Measurements from ENCODE around the gene CERS6.

CERS6 gene

GRCh38 chr2:168679081-168679480 is 223.0 kb downstream of the CERS6 start:
- H3K4me1 ChIP-seq = no peaks in the 10 kb centered on the region
- no peaks in the 10 kb centered on the region for H3K36me3 ChIP-seq (ENCODE audit: control insufficient read depth, insufficient read depth, low read length)
- no peak overlapping the region for H3K4me2 ChIP-seq (ENCODE audit: low read length)
- no peaks in the 10 kb centered on the region for H3K9me3 ChIP-seq (ENCODE audit: control insufficient read depth, low read length)
- H3K4me3 ChIP-seq (ENCODE audit: low read depth, low read length) = no peak overlapping the region
- H3K9ac ChIP-seq = no peak overlapping the region
- H3K27me3 ChIP-seq (ENCODE audit: control insufficient read depth, insufficient read depth, low read length) = no peaks in the 10 kb centered on the region
- H3K79me2 ChIP-seq = peaks cover 3% of the 10 kb centered on the region
- no peak overlapping the region for H3K27ac ChIP-seq
- TF ChIP-seq CTCF (IDR thresholded peaks at IDR 0.05) = no peak
- H2AFZ ChIP-seq = no peak overlapping the region

- Histone ChIP-seq H3K79me2 (peaks cover 3% of the 10 kb centered on the region), H3K36me3 (ENCODE audit: control insufficient read depth, insufficient read depth, low read length) (no peaks in the 10 kb centered on the region), H3K9me3 (ENCODE audit: control insufficient read depth, low read length) (no peaks in the 10 kb centered on the region), H3K4me3 (ENCODE audit: low read depth, low read length) (no peak overlapping the region), H3K27me3 (ENCODE audit: control insufficient read depth, insufficient read depth, low read length) (no peaks in the 10 kb centered on the region), H3K27ac (no peak overlapping the region), H3K4me2 (ENCODE audit: low read length) (no peak overlapping the region), H2AFZ (no peak overlapping the region), H3K4me1 (no peaks in the 10 kb centered on the region), H3K9ac (no peak overlapping the region)
- no peak for TF ChIP-seq CTCF (IDR thresholded peaks at IDR 0.05)
These were observed 223.8 kb downstream of the CERS6 start for GRCh38 chr2:168679741-168680310.

- H3K79me2 ChIP-seq = no peaks in the 10 kb centered on the region
- H3K4me3 ChIP-seq (ENCODE audit: low read depth, low read length) = no peak overlapping the region
- no peak for TF ChIP-seq CTCF (IDR thresholded peaks at IDR 0.05)
- no peak overlapping the region for H3K4me2 ChIP-seq (ENCODE audit: low read length)
- H2AFZ ChIP-seq = no peak overlapping the region
- H3K9ac ChIP-seq = no peak overlapping the region
- no peak overlapping the region for H3K27ac ChIP-seq
- H3K36me3 ChIP-seq (ENCODE audit: control insufficient read depth, insufficient read depth, low read length) = no peaks in the 10 kb centered on the region
- H3K27me3 ChIP-seq (ENCODE audit: control insufficient read depth, insufficient read depth, low read length) = no peaks in the 10 kb centered on the region
- no peaks in the 10 kb centered on the region for H3K4me1 ChIP-seq
- H3K9me3 ChIP-seq (ENCODE audit: control insufficient read depth, low read length) = no peaks in the 10 kb centered on the region
These were observed 227.9 kb downstream of the CERS6 start for GRCh38 chr2:168683996-168684395.

- no peak for TF ChIP-seq CTCF (IDR thresholded peaks at IDR 0.05)
- Histone ChIP-seq H3K27me3 (ENCODE audit: control insufficient read depth, insufficient read depth, low read length) (no peaks in the 10 kb centered on the region), H3K9ac (no peak overlapping the region), H2AFZ (no peak overlapping the region), H3K9me3 (ENCODE audit: control insufficient read depth, low read length) (no peaks in the 10 kb centered on the region), H3K4me3 (ENCODE audit: low read depth, low read length) (no peak overlapping the region), H3K36me3 (ENCODE audit: control insufficient read depth, insufficient read depth, low read length) (no peaks in the 10 kb centered on the region), H3K4me1 (no peaks in the 10 kb centered on the region), H3K79me2 (no peaks in the 10 kb centered on the region), H3K4me2 (ENCODE audit: low read length) (no peak overlapping the region), H3K27ac (no peak overlapping the region)
These were observed 229.0 kb downstream of the CERS6 start for GRCh38 chr2:168684921-168685599.

Data from parathyroid adenoma (tissue), 2 donors.